Measurements from ENCODE around the gene CCDC88B. TPM values are rescaled to one million over a fixed set of nuclear protein-coding genes. Genes with fewer than 3 reads are reported as not detected.

The CCDC88B gene
- total RNA-seq, 1 donor from 2014 or later, result 0.30 TPM

DNA sequence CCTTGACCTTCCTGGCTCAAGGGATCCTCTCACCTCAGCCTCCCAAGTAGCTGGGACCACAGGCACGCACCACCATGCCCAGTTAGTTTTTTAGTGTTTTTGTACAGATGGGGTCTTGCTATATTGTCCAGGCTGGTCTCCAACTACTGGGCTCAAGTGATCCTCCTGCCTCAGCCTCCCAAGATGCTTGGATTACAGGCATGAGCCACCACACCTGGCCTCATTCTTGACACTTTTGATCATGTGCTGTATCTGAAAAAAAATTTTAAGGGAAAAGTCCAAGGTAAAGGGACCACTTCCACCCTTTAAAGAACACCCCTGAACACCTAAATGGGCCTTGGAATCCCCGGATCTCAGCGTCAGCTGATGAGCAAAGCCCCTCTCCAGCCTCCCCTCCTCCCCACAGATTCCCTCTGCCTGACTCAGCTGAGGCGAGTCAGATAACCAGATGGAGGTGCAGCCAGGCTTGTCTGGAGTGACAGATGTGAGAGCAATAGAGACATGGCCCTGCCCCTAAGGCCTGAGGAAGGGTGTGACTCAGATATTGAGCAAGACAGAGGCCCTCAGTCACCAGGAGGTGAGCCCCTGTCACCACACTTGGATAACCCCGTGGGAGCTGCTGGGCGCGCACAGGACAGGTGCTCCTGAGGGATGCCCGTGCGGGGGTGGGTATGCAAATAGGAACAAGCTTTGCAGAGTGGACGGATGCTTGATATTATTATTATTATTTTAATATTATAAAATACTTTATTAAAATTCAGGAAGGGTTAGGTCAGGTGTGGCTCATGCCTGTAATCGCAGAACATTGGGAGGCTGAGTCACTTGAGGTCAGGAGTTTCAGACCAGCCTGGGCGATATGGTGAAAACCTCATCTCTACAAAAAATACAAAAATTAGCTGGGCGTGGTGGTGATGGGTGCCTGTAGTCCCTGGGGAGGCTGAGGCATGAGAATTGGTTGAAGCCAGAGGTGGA, 5.0 kb upstream of the CCDC88B start:
- no peaks in the 10 kb centered on the region for H3K27me3 Mint-ChIP-seq (ENCODE audit: unreplicated experiment)
- no peak overlapping the region for H3K4me3 Mint-ChIP-seq (ENCODE audit: unreplicated experiment)
- TF ChIP-seq, protein P1, sequence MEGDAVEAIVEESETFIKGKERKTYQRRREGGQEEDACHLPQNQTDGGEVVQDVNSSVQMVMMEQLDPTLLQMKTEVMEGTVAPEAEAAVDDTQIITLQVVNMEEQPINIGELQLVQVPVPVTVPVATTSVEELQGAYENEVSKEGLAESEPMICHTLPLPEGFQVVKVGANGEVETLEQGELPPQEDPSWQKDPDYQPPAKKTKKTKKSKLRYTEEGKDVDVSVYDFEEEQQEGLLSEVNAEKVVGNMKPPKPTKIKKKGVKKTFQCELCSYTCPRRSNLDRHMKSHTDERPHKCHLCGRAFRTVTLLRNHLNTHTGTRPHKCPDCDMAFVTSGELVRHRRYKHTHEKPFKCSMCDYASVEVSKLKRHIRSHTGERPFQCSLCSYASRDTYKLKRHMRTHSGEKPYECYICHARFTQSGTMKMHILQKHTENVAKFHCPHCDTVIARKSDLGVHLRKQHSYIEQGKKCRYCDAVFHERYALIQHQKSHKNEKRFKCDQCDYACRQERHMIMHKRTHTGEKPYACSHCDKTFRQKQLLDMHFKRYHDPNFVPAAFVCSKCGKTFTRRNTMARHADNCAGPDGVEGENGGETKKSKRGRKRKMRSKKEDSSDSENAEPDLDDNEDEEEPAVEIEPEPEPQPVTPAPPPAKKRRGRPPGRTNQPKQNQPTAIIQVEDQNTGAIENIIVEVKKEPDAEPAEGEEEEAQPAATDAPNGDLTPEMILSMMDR (IDR thresholded peaks at IDR 0.05), result no peak
- H3K4me1 Mint-ChIP-seq (ENCODE audit: unreplicated experiment), result peaks cover 10% of the 10 kb centered on the region
- H3K36me3 Mint-ChIP-seq (ENCODE audit: unreplicated experiment), result no peaks in the 10 kb centered on the region
- no peak overlapping the region for H3K27ac Mint-ChIP-seq (ENCODE audit: unreplicated experiment)
- H3K9me3 Mint-ChIP-seq (ENCODE audit: unreplicated experiment), result no peaks in the 10 kb centered on the region
- DNase-seq (ENCODE audit: extremely low spot score, unreplicated experiment), result no peak

DNA sequence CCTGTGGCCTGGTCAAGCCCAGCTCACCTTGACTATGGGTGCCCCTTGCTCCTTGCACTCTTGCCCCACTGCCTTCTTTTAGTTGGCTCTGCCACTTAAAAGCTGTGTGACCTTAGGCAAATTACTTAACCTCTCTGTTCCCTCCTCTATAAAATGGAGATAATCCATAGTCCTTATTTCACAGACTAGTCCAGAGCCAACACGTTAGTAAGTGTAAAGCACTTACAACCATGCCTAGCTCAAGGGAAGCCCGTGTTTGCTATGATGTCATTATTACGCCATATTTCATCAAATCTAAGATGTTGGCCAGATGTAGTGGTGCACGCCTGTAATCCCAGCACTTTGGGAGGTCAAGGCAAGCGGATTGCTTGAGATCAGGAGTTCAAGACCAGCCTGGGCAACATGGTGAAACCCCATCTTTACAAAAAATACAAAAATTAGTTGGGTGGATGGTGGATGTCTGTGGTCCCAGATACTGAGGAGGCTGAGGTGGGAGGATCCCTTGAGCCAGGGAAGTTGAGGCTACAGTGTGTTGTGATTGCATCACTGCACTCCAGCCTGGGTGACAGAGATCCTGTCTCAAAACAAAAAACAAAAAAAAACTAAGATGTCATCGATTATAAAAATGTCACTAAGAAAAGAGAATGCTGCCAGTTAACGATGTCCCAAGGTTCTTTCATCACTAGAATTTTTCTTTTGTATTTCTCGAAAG, 2.3 kb upstream of the CCDC88B start:
- H3K4me1 Mint-ChIP-seq (ENCODE audit: unreplicated experiment), result peaks cover 5% of the 10 kb centered on the region
- DNase-seq (ENCODE audit: extremely low spot score, unreplicated experiment), result no peak
- no peaks in the 10 kb centered on the region for H3K9me3 Mint-ChIP-seq (ENCODE audit: unreplicated experiment)
- no peaks in the 10 kb centered on the region for H3K27me3 Mint-ChIP-seq (ENCODE audit: unreplicated experiment)
- no peak overlapping the region for H3K27ac Mint-ChIP-seq (ENCODE audit: unreplicated experiment)
- no peak overlapping the region for H3K4me3 Mint-ChIP-seq (ENCODE audit: unreplicated experiment)
- TF ChIP-seq, protein P1 (IDR thresholded peaks at IDR 0.05), result no peak
- no peaks in the 10 kb centered on the region for H3K36me3 Mint-ChIP-seq (ENCODE audit: unreplicated experiment)

DNA sequence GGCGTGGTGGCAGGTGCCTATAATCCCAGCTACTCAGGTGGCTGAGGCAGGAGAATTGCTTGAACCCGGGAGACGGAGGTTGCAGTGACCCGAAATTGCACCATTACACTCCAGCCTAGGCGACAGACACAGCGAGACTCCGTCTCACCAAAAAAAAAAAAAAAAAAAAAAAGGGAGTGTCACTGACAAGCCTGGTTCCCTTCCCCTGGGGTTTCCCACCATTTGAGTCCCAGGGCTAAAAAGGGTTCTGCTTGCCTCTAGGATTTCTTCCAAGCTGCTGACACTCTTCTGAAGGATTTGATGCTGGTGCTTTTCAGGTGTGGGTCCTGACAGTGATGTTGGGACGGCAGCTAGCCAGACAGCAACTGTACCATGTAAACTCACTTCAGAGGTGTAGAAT, 1.3 kb upstream of the CCDC88B start:
- H3K4me3 Mint-ChIP-seq (ENCODE audit: unreplicated experiment), result no peak overlapping the region
- no peaks in the 10 kb centered on the region for H3K9me3 Mint-ChIP-seq (ENCODE audit: unreplicated experiment)
- H3K27me3 Mint-ChIP-seq (ENCODE audit: unreplicated experiment), result no peaks in the 10 kb centered on the region
- no peak overlapping the region for H3K27ac Mint-ChIP-seq (ENCODE audit: unreplicated experiment)
- H3K36me3 Mint-ChIP-seq (ENCODE audit: unreplicated experiment), result no peaks in the 10 kb centered on the region
- peaks cover 5% of the 10 kb centered on the region for H3K4me1 Mint-ChIP-seq (ENCODE audit: unreplicated experiment)
- DNase-seq (ENCODE audit: extremely low spot score, unreplicated experiment), result no peak
- TF ChIP-seq, protein P1 (IDR thresholded peaks at IDR 0.05), result no peak

DNA sequence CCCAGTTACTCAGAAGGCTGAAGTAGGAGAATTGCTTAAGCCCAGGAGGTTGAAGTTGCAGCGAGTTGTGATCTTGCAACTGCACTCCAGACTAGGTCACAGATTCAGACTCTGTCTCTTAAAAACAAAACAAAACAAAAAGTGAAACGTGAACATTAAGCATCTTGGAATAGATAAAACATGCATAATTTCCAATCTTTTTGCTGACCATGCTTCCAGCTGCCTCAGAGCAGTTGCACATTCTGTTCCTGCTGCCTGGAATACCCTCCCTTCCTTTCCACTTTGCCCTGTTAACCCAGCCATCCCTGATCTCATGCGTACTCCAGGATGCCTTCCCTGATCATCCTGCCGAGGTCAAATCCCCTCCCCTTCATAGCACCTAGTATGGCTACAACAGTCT, 718 bp upstream of the CCDC88B start:
- Mint-ChIP-seq H3K36me3 (ENCODE audit: unreplicated experiment) (no peaks in the 10 kb centered on the region), H3K27ac (ENCODE audit: unreplicated experiment) (no peak overlapping the region), H3K9me3 (ENCODE audit: unreplicated experiment) (no peaks in the 10 kb centered on the region), H3K4me1 (ENCODE audit: unreplicated experiment) (peaks cover 5% of the 10 kb centered on the region), H3K27me3 (ENCODE audit: unreplicated experiment) (no peaks in the 10 kb centered on the region), H3K4me3 (ENCODE audit: unreplicated experiment) (no peak overlapping the region)
- DNase-seq (ENCODE audit: extremely low spot score, unreplicated experiment), result no peak
- TF ChIP-seq, protein P1 (IDR thresholded peaks at IDR 0.05), result no peak

Data from osteocyte (in vitro differentiated cells).